WTC11 (cell line): ENCODE results near the gene VPS33B. TPM values are rescaled to one million over a fixed set of nuclear protein-coding genes. Genes with fewer than 3 reads are reported as not detected.

Experiments used
- ATAC-seq: fragments of 200-7000 bp; cut with Tn5 transposase; 2 replicates; pipeline ENCODE4 v1.10.0; 2021; ENCODE audit warnings: mild to moderate bottlenecking, moderate library complexity
- CTCF ChIA-PET: fragments of 300-600 bp; sonication (Branson Sonifier 250); formaldehyde crosslinking; loops from one replicate; lab custom pipeline; 2021; ENCODE audit warnings: antibody characterized with exemption; lab: Charles Lee
- POLR2A ChIA-PET: fragments of 350-600 bp; sonication (Branson Sonifier 250); formaldehyde crosslinking; loops from one replicate; lab custom pipeline; 2021; ENCODE audit warnings: antibody characterized with exemption; lab: Charles Lee
- DNase-seq: peaks from one replicate; pipeline ENCODE4 v3.0.0; 2021; ENCODE audit warnings: low spot score
- H3K27ac Mint-ChIP-seq: 2 replicates; pipeline ENCODE4 v1.8.0; 2021; ENCODE audit warnings: mixed read lengths
- H3K27me3 Mint-ChIP-seq: 2 replicates; pipeline ENCODE4 v1.8.0; 2021; ENCODE audit warnings: low read depth, mild to moderate bottlenecking, moderate library complexity, mixed read lengths
- H3K36me3 Mint-ChIP-seq: 2 replicates; pipeline ENCODE4 v1.8.0; 2021; ENCODE audit warnings: mixed read lengths
- H3K4me1 Mint-ChIP-seq: 2 replicates; pipeline ENCODE4 v1.8.0; 2022; ENCODE audit warnings: mixed read lengths
- H3K4me3 Mint-ChIP-seq: 2 replicates; pipeline ENCODE4 v1.8.0; 2021; ENCODE audit warnings: mild to moderate bottlenecking, moderate library complexity, mixed read lengths
- H3K9me3 Mint-ChIP-seq: 2 replicates; pipeline ENCODE4 v1.8.0; 2021; ENCODE audit warnings: mixed read lengths
- CREB1 ChIP-seq: sonication (generic); formaldehyde crosslinking; IDR thresholded peaks from 2 replicates; pipeline ENCODE4 v1.8.0; 2023; ENCODE audit warnings: mild to moderate bottlenecking, missing genetic modification reagents
- CREM ChIP-seq: sonication (generic); formaldehyde crosslinking; IDR thresholded peaks from 2 replicates; pipeline ENCODE4 v1.8.1; 2022; ENCODE audit warnings: mild to moderate bottlenecking, missing genetic modification reagents, moderate library complexity
- FOXJ3 ChIP-seq: sonication (generic); formaldehyde crosslinking; IDR thresholded peaks from 2 replicates; pipeline ENCODE4 v1.9.0; 2021; ENCODE audit warnings: missing genetic modification reagents, mild to moderate bottlenecking, borderline replicate concordance
- JAZF1 ChIP-seq: fragments of 250-450 bp; sonication (Bioruptor Pico); IDR thresholded peaks from 2 replicates; pipeline ENCODE4 v1.9.0; 2021; ENCODE audit warnings: moderate library complexity, mild to moderate bottlenecking, inconsistent platforms
- NR3C1 ChIP-seq: sonication (generic); formaldehyde crosslinking; conservative IDR thresholded peaks from 2 replicates; pipeline ENCODE4 v1.8.1; 2023; ENCODE audit warnings: low read depth, mild to moderate bottlenecking, missing genetic modification reagents
- SP1 ChIP-seq: sonication (generic); formaldehyde crosslinking; conservative IDR thresholded peaks from 2 replicates; pipeline ENCODE4 v1.8.1; 2022; ENCODE audit warnings: missing genetic modification reagents
- ZNF138 ChIP-seq: sonication (generic); formaldehyde crosslinking; conservative IDR thresholded peaks from 2 replicates; pipeline ENCODE4 v1.8.1; 2022; ENCODE audit warnings: mild to moderate bottlenecking, moderate library complexity, missing genetic modification reagents
- ZNF423 ChIP-seq: fragments of 250-450 bp; sonication (Bioruptor Pico); IDR thresholded peaks from 2 replicates; pipeline ENCODE4 v2.1.2; 2022; ENCODE audit warnings: mild to moderate bottlenecking, moderate library complexity
- total RNA-seq: library from RNA; stranded (reverse); gene quantifications from 3 replicates; pipeline ENCODE4 v1.2.3, GENCODE V29; 2021
- TF ChIP-seq, protein P1 (sequence below): sonication (generic); formaldehyde crosslinking; conservative IDR thresholded peaks from 2 replicates; pipeline ENCODE4 v1.8.1; 2022; ENCODE audit warnings: mild to moderate bottlenecking, missing genetic modification reagents
- TF ChIP-seq, protein P2 (sequence below): fragments of 250-450 bp; sonication (Bioruptor Pico); IDR thresholded peaks from 2 replicates; pipeline ENCODE4 v1.9.0; 2021; ENCODE audit warnings: moderate library complexity, mild to moderate bottlenecking, inconsistent platforms, borderline replicate concordance
- TF ChIP-seq, protein P3 (sequence below): sonication (generic); formaldehyde crosslinking; IDR thresholded peaks from 2 replicates; pipeline ENCODE4 v1.8.0; 2022; ENCODE audit warnings: missing genetic modification reagents
- TF ChIP-seq, protein P4 (sequence below): sonication (generic); formaldehyde crosslinking; conservative IDR thresholded peaks from 2 replicates; pipeline ENCODE4 v1.8.1; 2023; ENCODE audit warnings: mild to moderate bottlenecking, low read depth, missing genetic modification reagents, moderate library complexity
- TF ChIP-seq, protein P5 (sequence below): sonication (generic); formaldehyde crosslinking; IDR thresholded peaks from 2 replicates; pipeline ENCODE4 v1.8.1; 2022; ENCODE audit warnings: low read depth, mild to moderate bottlenecking, moderate library complexity, missing genetic modification reagents, borderline replicate concordance
- TF ChIP-seq, protein P6 (sequence below): sonication (generic); formaldehyde crosslinking; IDR thresholded peaks from 2 replicates; pipeline ENCODE4 v1.8.0; 2023; ENCODE audit warnings: missing genetic modification reagents
- TF ChIP-seq, protein P7 (sequence below): sonication (generic); formaldehyde crosslinking; IDR thresholded peaks from 2 replicates; pipeline ENCODE4 v1.8.0; 2022; ENCODE audit warnings: mild to moderate bottlenecking, missing genetic modification reagents
- TF ChIP-seq, protein P8 (sequence below): sonication (generic); formaldehyde crosslinking; IDR thresholded peaks from 2 replicates; pipeline ENCODE4 v1.8.1; 2023; ENCODE audit warnings: mild to moderate bottlenecking, missing genetic modification reagents, moderate library complexity
- TF ChIP-seq, protein P9 (sequence below): fragments of 250-450 bp; sonication (Bioruptor Pico); IDR thresholded peaks from 2 replicates; pipeline ENCODE4 v1.9.0; 2021; ENCODE audit warnings: mild to moderate bottlenecking, borderline replicate concordance

VPS33B gene
- total RNA-seq, 1 experiment from 2014 or later, result 21.1 TPM

DNA sequence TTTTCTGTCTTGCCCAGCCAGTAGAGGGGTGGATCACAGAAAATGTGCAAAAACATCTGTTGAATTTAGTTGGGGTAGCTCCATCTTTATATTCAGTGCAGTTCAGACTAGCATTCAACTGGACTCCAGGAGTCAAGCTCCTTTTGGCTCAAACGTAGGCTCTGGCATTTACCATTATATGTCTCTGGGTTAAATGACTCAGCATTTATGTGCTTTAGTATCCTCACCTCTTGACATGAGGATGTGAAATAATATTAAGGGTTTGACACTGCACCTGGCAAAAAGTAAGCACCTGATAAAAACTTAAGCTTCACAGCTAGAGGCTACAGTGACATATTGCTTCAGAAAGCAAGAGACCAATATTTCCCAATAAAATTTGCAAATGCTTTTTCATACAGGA, 42.8 kb downstream of the VPS33B start:
- ChIA-PET CTCF (interaction anchor here (0.5 to 5.4 kb wide), 2 partner anchors 22 to 289 kb away, joined by 3 to 24 read pairs; no protein-coding TSS in a partner anchor), POLR2A (interaction anchor here (0.6 kb wide), 1 partner anchor 610 kb away, joined by 6 read pairs; no protein-coding TSS in a partner anchor)
- no peaks in the 10 kb centered on the region for H3K9me3 Mint-ChIP-seq
- ATAC-seq, result no peak
- no peak for DNase-seq
- H3K4me1 Mint-ChIP-seq, result no peaks in the 10 kb centered on the region
- TF ChIP-seq, protein P1, sequence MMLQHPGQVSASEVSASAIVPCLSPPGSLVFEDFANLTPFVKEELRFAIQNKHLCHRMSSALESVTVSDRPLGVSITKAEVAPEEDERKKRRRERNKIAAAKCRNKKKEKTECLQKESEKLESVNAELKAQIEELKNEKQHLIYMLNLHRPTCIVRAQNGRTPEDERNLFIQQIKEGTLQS (CRISPR knock-in tag), result no peak
- TF ChIP-seq ZNF423 (CRISPR knock-in tag) (no peak), CREM (CRISPR knock-in tag) (no peak), SP1 (CRISPR knock-in tag) (no peak), JAZF1 (CRISPR knock-in tag) (no peak), ZNF138 (CRISPR knock-in tag) (no peak), NR3C1 (CRISPR knock-in tag) (no peak), FOXJ3 (no peak), CREB1 (CRISPR knock-in tag) (no peak)
- TF ChIP-seq, protein P2, sequence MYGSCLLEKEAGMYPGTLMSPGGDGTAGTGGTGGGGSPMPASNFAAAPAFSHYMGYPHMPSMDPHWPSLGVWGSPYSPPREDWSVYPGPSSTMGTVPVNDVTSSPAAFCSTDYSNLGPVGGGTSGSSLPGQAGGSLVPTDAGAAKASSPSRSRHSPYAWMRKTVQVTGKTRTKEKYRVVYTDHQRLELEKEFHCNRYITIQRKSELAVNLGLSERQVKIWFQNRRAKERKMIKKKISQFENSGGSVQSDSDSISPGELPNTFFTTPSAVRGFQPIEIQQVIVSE (CRISPR knock-in tag), result no peak
- TF ChIP-seq, protein P3, sequence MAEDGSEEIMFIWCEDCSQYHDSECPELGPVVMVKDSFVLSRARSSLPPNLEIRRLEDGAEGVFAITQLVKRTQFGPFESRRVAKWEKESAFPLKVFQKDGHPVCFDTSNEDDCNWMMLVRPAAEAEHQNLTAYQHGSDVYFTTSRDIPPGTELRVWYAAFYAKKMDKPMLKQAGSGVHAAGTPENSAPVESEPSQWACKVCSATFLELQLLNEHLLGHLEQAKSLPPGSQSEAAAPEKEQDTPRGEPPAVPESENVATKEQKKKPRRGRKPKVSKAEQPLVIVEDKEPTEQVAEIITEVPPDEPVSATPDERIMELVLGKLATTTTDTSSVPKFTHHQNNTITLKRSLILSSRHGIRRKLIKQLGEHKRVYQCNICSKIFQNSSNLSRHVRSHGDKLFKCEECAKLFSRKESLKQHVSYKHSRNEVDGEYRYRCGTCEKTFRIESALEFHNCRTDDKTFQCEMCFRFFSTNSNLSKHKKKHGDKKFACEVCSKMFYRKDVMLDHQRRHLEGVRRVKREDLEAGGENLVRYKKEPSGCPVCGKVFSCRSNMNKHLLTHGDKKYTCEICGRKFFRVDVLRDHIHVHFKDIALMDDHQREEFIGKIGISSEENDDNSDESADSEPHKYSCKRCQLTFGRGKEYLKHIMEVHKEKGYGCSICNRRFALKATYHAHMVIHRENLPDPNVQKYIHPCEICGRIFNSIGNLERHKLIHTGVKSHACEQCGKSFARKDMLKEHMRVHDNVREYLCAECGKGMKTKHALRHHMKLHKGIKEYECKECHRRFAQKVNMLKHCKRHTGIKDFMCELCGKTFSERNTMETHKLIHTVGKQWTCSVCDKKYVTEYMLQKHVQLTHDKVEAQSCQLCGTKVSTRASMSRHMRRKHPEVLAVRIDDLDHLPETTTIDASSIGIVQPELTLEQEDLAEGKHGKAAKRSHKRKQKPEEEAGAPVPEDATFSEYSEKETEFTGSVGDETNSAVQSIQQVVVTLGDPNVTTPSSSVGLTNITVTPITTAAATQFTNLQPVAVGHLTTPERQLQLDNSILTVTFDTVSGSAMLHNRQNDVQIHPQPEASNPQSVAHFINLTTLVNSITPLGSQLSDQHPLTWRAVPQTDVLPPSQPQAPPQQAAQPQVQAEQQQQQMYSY, result no peak
- TF ChIP-seq, protein P4, sequence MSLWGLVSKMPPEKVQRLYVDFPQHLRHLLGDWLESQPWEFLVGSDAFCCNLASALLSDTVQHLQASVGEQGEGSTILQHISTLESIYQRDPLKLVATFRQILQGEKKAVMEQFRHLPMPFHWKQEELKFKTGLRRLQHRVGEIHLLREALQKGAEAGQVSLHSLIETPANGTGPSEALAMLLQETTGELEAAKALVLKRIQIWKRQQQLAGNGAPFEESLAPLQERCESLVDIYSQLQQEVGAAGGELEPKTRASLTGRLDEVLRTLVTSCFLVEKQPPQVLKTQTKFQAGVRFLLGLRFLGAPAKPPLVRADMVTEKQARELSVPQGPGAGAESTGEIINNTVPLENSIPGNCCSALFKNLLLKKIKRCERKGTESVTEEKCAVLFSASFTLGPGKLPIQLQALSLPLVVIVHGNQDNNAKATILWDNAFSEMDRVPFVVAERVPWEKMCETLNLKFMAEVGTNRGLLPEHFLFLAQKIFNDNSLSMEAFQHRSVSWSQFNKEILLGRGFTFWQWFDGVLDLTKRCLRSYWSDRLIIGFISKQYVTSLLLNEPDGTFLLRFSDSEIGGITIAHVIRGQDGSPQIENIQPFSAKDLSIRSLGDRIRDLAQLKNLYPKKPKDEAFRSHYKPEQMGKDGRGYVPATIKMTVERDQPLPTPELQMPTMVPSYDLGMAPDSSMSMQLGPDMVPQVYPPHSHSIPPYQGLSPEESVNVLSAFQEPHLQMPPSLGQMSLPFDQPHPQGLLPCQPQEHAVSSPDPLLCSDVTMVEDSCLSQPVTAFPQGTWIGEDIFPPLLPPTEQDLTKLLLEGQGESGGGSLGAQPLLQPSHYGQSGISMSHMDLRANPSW (CRISPR knock-in tag), result no peak
- TF ChIP-seq, protein P5, sequence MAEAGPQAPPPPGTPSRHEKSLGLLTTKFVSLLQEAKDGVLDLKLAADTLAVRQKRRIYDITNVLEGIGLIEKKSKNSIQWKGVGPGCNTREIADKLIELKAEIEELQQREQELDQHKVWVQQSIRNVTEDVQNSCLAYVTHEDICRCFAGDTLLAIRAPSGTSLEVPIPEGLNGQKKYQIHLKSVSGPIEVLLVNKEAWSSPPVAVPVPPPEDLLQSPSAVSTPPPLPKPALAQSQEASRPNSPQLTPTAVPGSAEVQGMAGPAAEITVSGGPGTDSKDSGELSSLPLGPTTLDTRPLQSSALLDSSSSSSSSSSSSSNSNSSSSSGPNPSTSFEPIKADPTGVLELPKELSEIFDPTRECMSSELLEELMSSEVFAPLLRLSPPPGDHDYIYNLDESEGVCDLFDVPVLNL (CRISPR knock-in tag), result no peak
- TF ChIP-seq, protein P6, sequence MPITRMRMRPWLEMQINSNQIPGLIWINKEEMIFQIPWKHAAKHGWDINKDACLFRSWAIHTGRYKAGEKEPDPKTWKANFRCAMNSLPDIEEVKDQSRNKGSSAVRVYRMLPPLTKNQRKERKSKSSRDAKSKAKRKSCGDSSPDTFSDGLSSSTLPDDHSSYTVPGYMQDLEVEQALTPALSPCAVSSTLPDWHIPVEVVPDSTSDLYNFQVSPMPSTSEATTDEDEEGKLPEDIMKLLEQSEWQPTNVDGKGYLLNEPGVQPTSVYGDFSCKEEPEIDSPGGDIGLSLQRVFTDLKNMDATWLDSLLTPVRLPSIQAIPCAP (CRISPR knock-in tag), result no peak
- TF ChIP-seq, protein P7, sequence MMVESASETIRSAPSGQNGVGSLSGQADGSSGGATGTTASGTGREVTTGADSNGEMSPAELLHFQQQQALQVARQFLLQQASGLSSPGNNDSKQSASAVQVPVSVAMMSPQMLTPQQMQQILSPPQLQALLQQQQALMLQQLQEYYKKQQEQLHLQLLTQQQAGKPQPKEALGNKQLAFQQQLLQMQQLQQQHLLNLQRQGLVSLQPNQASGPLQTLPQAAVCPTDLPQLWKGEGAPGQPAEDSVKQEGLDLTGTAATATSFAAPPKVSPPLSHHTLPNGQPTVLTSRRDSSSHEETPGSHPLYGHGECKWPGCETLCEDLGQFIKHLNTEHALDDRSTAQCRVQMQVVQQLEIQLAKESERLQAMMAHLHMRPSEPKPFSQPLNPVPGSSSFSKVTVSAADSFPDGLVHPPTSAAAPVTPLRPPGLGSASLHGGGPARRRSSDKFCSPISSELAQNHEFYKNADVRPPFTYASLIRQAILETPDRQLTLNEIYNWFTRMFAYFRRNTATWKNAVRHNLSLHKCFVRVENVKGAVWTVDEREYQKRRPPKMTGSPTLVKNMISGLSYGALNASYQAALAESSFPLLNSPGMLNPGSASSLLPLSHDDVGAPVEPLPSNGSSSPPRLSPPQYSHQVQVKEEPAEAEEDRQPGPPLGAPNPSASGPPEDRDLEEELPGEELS (CRISPR knock-in tag), result no peak
- TF ChIP-seq, protein P8, sequence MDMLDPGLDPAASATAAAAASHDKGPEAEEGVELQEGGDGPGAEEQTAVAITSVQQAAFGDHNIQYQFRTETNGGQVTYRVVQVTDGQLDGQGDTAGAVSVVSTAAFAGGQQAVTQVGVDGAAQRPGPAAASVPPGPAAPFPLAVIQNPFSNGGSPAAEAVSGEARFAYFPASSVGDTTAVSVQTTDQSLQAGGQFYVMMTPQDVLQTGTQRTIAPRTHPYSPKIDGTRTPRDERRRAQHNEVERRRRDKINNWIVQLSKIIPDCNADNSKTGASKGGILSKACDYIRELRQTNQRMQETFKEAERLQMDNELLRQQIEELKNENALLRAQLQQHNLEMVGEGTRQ (CRISPR knock-in tag), result no peak
- TF ChIP-seq, protein P9, sequence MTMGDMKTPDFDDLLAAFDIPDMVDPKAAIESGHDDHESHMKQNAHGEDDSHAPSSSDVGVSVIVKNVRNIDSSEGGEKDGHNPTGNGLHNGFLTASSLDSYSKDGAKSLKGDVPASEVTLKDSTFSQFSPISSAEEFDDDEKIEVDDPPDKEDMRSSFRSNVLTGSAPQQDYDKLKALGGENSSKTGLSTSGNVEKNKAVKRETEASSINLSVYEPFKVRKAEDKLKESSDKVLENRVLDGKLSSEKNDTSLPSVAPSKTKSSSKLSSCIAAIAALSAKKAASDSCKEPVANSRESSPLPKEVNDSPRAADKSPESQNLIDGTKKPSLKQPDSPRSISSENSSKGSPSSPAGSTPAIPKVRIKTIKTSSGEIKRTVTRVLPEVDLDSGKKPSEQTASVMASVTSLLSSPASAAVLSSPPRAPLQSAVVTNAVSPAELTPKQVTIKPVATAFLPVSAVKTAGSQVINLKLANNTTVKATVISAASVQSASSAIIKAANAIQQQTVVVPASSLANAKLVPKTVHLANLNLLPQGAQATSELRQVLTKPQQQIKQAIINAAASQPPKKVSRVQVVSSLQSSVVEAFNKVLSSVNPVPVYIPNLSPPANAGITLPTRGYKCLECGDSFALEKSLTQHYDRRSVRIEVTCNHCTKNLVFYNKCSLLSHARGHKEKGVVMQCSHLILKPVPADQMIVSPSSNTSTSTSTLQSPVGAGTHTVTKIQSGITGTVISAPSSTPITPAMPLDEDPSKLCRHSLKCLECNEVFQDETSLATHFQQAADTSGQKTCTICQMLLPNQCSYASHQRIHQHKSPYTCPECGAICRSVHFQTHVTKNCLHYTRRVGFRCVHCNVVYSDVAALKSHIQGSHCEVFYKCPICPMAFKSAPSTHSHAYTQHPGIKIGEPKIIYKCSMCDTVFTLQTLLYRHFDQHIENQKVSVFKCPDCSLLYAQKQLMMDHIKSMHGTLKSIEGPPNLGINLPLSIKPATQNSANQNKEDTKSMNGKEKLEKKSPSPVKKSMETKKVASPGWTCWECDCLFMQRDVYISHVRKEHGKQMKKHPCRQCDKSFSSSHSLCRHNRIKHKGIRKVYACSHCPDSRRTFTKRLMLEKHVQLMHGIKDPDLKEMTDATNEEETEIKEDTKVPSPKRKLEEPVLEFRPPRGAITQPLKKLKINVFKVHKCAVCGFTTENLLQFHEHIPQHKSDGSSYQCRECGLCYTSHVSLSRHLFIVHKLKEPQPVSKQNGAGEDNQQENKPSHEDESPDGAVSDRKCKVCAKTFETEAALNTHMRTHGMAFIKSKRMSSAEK (CRISPR knock-in tag), result no peak
- peaks cover 88% of the 10 kb centered on the region for H3K36me3 Mint-ChIP-seq
- H3K27me3 Mint-ChIP-seq, result no peaks in the 10 kb centered on the region
- no peak overlapping the region for H3K27ac Mint-ChIP-seq
- no peak overlapping the region for H3K4me3 Mint-ChIP-seq
